HepG2 (cell line): Measurements from ENCODE around the gene NUFIP2. TPM values are rescaled to one million over a fixed set of nuclear protein-coding genes. Genes with fewer than 3 reads are reported as not detected.

ENCODE experiments used
- ATAC-seq: fragments of 200-7000 bp; cut with Tn5 transposase; 3 replicates; pipeline ENCODE4 v1.9.1; 2020; ENCODE audit warnings: mild to moderate bottlenecking, moderate library complexity
- BruUV-seq: library from RNA; stranded (reverse); fragments of 400-500 nt; replicated peaks from 2 replicates; lab custom pipeline; 2021; lab: Mats Ljungman, UMichigan
- CTCF ChIA-PET: fragments of 300-600 bp; formaldehyde crosslinking; extraction: SDS; loops from one replicate; lab custom pipeline; 2021; ENCODE audit warnings: low total read pairs, inconsistent platforms, low intra/inter-chr PET ratio; lab: Yijun Ruan, JAX
- POLR2A ChIA-PET: fragments of 350-600 bp; sonication (Branson Sonifier 250); formaldehyde crosslinking; loops from one replicate; lab custom pipeline; 2020; ENCODE audit warnings: antibody characterized with exemption, inconsistent platforms; lab: Yijun Ruan, JAX
- DNase-seq: peaks from one replicate; pipeline ENCODE4 v3.0.0-alpha.2; 2015; ENCODE audit warnings: low spot score
- FAIRE-seq: peaks from 3 replicates; lab custom pipeline; 2011; peaks lifted over from hg19 to GRCh38; lab: Jason Lieb, UNC
- H2AFZ ChIP-seq: one replicate; pipeline ENCODE4 v1.6.1; 2011; ENCODE audit warnings: low read length, inconsistent platforms
- H3K27ac ChIP-seq: fragments of 300-600 bp; 3 replicates; pipeline ENCODE4 v1.8.0; 2011; ENCODE audit warnings: mixed run types, mild to moderate bottlenecking, mixed read lengths, low read length, inconsistent platforms; ENCODE audit not compliant: insufficient read depth; ENCODE audit errors: extremely low read length
- H3K27me3 ChIP-seq, 2 experiments: fragments of 200-600 bp in 1 of 2; 2 replicates in 1 of 2; 3 replicates in 1 of 2; pipeline versions ENCODE4 v1.6.0 to v1.8.0; 2011; ENCODE audit warnings: low read length in 2 of 2, mild to moderate bottlenecking in 2 of 2, moderate library complexity in 2 of 2, inconsistent platforms in 1 of 2; ENCODE audit not compliant: insufficient read depth in 2 of 2, control insufficient read depth in 1 of 2
- H3K36me3 ChIP-seq, 2 experiments: fragments of 200-600 bp in 1 of 2; replicated peaks in 1 of 2; 2 replicates in 1 of 2; 3 replicates in 1 of 2; pipeline versions ENCODE4 v1.5.1 to v1.8.0; 2011; ENCODE audit warnings: low read length in 2 of 2, inconsistent platforms in 1 of 2; ENCODE audit not compliant: insufficient read depth in 2 of 2, control insufficient read depth in 1 of 2
- H3K4me1 ChIP-seq: 2 replicates; pipeline ENCODE4 v1.5.1; 2012; ENCODE audit warnings: low read length, inconsistent platforms; ENCODE audit not compliant: insufficient read depth
- H3K4me2 ChIP-seq: 2 replicates; pipeline ENCODE4 v1.6.0; 2011; ENCODE audit warnings: low read depth, low read length, inconsistent platforms
- H3K4me3 ChIP-seq, 3 experiments: fragments of 200-600 bp in 1 of 3; sonication (generic), shearing (Covaris generic) in 1 of 3; replicated peaks in 1 of 3; 2 replicates each; pipeline ENCODE4 v1.5.1; 2011 to 2016; ENCODE audit warnings: low read length in 3 of 3, inconsistent platforms in 2 of 3, low read depth in 2 of 3, mild to moderate bottlenecking in 2 of 3, control low read depth in 1 of 3, mixed read lengths in 1 of 3; ENCODE audit not compliant: insufficient read depth in 1 of 3
- H3K79me2 ChIP-seq: one replicate; pipeline ENCODE4 v1.6.1; 2011; ENCODE audit warnings: low read length, inconsistent platforms; ENCODE audit not compliant: insufficient read depth
- H3K9ac ChIP-seq: 2 replicates; pipeline ENCODE4 v1.6.0; 2011; ENCODE audit warnings: mild to moderate bottlenecking, low read depth, low read length, inconsistent platforms; ENCODE audit not compliant: insufficient read depth
- H3K9me3 ChIP-seq: 2 replicates; pipeline ENCODE4 v1.5.1; 2012; ENCODE audit warnings: mild to moderate bottlenecking, low read length
- H4K20me1 ChIP-seq: 2 replicates; pipeline ENCODE4 v1.6.0; 2011; ENCODE audit warnings: inconsistent platforms, mild to moderate bottlenecking, low read length, moderate library complexity; ENCODE audit not compliant: insufficient read depth
- CC2D1A ChIP-seq: sonication (generic); formaldehyde crosslinking; IDR thresholded peaks from 2 replicates; pipeline ENCODE4 v1.8.1; 2023; ENCODE audit warnings: mild to moderate bottlenecking, missing genetic modification reagents
- GABPA ChIP-seq, 2 experiments: IDR thresholded peaks; 2 replicates each; pipeline ENCODE4 v1.6.1; 2011 to 2016; ENCODE audit warnings: low read depth in 2 of 2, low read length in 1 of 2, missing biosample characterization in 1 of 2, missing genetic modification characterization in 1 of 2
- GATA4 ChIP-seq: sonication (generic); IDR thresholded peaks from 2 replicates; pipeline ENCODE4 v1.6.1; 2016; ENCODE audit warnings: antibody characterized with exemption, low read depth, borderline replicate concordance
- MED8 ChIP-seq: sonication (generic); formaldehyde crosslinking; IDR thresholded peaks from 2 replicates; pipeline ENCODE4 v1.8.1; 2023; ENCODE audit warnings: mild to moderate bottlenecking, missing genetic modification reagents; ENCODE audit not compliant: insufficient replicate concordance
- RCOR2 ChIP-seq: IDR thresholded peaks from 2 replicates; pipeline ENCODE4 v1.6.1; 2016; ENCODE audit warnings: missing biosample characterization, missing genetic modification reagents
- SP1 ChIP-seq, 2 experiments: fragments of 450-650 bp in 1 of 2; sonication (generic) in 1 of 2; formaldehyde crosslinking in 1 of 2; IDR thresholded peaks; 2 replicates each; pipeline versions ENCODE4 v1.4.0 to v1.6.1; 2016 to 2020; ENCODE audit warnings: missing genetic modification reagents in 1 of 2
- STAT5B ChIP-seq: sonication (generic); formaldehyde crosslinking; IDR thresholded peaks from 2 replicates; pipeline ENCODE4 v1.4.0; 2020; ENCODE audit warnings: missing genetic modification reagents
- SYNCRIP ChIP-seq: fragments of 200-400 bp; formaldehyde crosslinking; IDR thresholded peaks from 2 replicates; pipeline ENCODE4 v1.6.1; 2018; ENCODE audit warnings: mild to moderate bottlenecking, low read depth, low read length; ENCODE audit not compliant: insufficient read depth
- TERF1 ChIP-seq: sonication (generic); formaldehyde crosslinking; IDR thresholded peaks from 2 replicates; pipeline ENCODE4 v1.8.0; 2022; ENCODE audit warnings: mild to moderate bottlenecking, missing genetic modification reagents, moderate library complexity
- TGIF2 ChIP-seq: IDR thresholded peaks from 2 replicates; pipeline ENCODE4 v1.6.1; 2016; ENCODE audit warnings: control low read depth, missing compliant biosample characterization
- ZSCAN29 ChIP-seq: sonication (generic); formaldehyde crosslinking; conservative IDR thresholded peaks from 2 replicates; pipeline ENCODE4 v1.4.0; 2020; ENCODE audit warnings: mild to moderate bottlenecking, missing genetic modification reagents
- in situ Hi-C: cut with HindIII; loops from 2 replicates; pipeline ENCODE4 v1.10.0; 2017; ENCODE audit warnings: low pct_unique_long_range_greater_than_20kb; ENCODE audit not compliant: extremely low pct_ligation_motif_present
- intact Hi-C: fragments of 100-400 bp; cut with micrococcal nuclease; formaldehyde crosslinking; loops from one replicate; pipeline ENCODE4 v1.10.0; 2022; ENCODE audit not compliant: unreplicated experiment
- polyA plus RNA-seq, 8 experiments: library from polyadenylated mRNA; depleted of rRNA in 3 of 8; stranded (reverse) in 7 of 8; unstranded in 1 of 8; fragments of >200 nt; fragmentation: Illumina TruSeq in 4 of 8; extraction: Trizol in 4 of 8; gene quantifications; 2 replicates each; pipeline versions ENCODE4 v1.2.1 to v1.2.3, GENCODE V29; 2011 to 2016; ENCODE audit warnings: low read depth in 4 of 8, missing spikeins in 1 of 8, mixed read lengths in 1 of 8; ENCODE audit not compliant: insufficient read depth in 1 of 8
- total RNA-seq, 5 experiments: library from RNA; depleted of rRNA; stranded (reverse); fragments of >200 nt; fragmentation: Illumina TruSeq; extraction: Trizol; gene quantifications; 2 replicates each; pipeline ENCODE4 v1.2.3, GENCODE V29; 2016; ENCODE audit warnings: low read depth in 1 of 5

NUFIP2 gene
- total and polyA plus RNA-seq, 2 of the 13 experiments (the other 11 are each of a cell fraction or from before 2014, with no cell fraction given) = 10.3 to 30.8 TPM

GRCh38 chr17:29279397-29280070, 14.4 kb downstream of the NUFIP2 start (continued):
- no peak for TF ChIP-seq GATA4

- BruUV-seq = TSS peak; percentile 13
- Histone ChIP-seq H3K4me1 (peaks cover 84% of the 10 kb centered on the region), H3K4me3 (no peak overlapping the region), H3K79me2 (peaks cover 90% of the 10 kb centered on the region), H3K9me3 (no peaks in the 10 kb centered on the region), H3K36me3 (peaks cover 6 to 15% of the 10 kb centered on the region in 2 experiments), H2AFZ (no peak overlapping the region), H3K9ac (no peak overlapping the region), H3K27ac (no peak overlapping the region), H3K4me2 (no peak overlapping the region), H3K27me3 (no peaks in the 10 kb centered on the region), H4K20me1 (peaks cover 91% of the 10 kb centered on the region)
- CTCF ChIA-PET = no interaction called here
- POLR2A ChIA-PET = no interaction called here
- no peak for ATAC-seq
- in situ Hi-C loops (no loop called here), intact Hi-C loops (no loop called here)
- no peak for DNase-seq
- TF ChIP-seq CC2D1A (no peak), STAT5B (no peak), TERF1 (CRISPR knock-in tag) (no peak), RCOR2 (CRISPR knock-in tag) (no peak), GABPA (IDR thresholded peaks at IDR 0.05; ENCODE audit: low read depth, low read length) (no peak), GABPA (CRISPR knock-in tag; IDR thresholded peaks at IDR 0.05; ENCODE audit: low read depth) (no peak), SYNCRIP (no peak), TGIF2 (no peak), MED8 (CRISPR knock-in tag) (no peak), SP1 (IDR thresholded peaks at IDR 0.05) (no peak), SP1 (CRISPR knock-in tag; IDR thresholded peaks at IDR 0.05) (no peak), ZSCAN29 (no peak)
- no peak for FAIRE-seq
Observed at GRCh38 chr17:29278692-29279091, 15.3 kb downstream of the NUFIP2 start.
